ENCODE data around the gene RPS21.
A peak's percentile ranks its signal among the peaks of the same experiment; 100 is the strongest.

RPS21 gene

DNA sequence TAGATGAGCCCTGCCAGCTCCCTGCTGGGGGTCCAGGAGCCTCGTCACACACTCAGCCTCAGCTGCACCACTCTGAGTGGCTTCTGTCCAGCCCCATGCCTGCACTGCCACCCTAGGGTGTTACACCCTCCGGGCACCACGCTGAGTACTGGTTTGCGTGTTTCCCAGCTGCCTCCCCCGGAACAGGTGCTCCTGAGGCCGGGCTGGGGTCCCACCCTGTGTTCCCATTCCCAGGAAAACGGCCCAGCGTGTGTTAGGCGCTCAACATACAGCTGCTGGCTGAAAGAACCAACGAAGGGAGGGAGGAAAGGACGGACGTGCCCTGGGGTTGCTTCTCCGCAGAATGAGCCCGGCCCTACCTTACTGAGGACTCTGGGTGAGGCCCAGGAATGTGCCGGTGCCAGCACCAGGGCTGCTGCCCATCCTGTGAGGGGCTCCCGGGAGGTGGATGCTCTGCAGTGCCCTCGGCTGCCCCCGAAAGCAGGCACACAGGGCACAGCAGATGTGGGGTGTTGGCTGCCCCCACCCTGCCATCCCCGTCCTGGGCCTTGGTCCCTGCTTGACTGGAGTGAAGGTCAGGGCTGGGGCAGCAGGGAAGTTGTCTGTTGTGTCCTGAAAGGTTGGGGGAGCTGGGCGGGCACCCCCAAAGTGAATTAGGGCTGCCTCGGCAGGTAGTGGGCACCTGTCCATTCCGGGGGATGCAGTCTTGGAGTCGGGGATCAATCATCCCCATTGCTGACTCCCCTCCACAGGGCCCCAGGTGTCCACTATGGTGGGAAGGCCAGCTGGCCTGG is 36.1 kb upstream of the RPS21 start:
- Mint-ChIP-seq H3K27ac (no peak overlapping the region), H3K27me3 (no peaks in the 10 kb centered on the region), H3K36me3 (peaks cover 13% of the 10 kb centered on the region), H3K9me3 (peaks cover 5% of the 10 kb centered on the region), H3K4me3 (no peak overlapping the region), H3K4me1 (peaks cover 4% of the 10 kb centered on the region)
- ATAC-seq = no peak

DNA sequence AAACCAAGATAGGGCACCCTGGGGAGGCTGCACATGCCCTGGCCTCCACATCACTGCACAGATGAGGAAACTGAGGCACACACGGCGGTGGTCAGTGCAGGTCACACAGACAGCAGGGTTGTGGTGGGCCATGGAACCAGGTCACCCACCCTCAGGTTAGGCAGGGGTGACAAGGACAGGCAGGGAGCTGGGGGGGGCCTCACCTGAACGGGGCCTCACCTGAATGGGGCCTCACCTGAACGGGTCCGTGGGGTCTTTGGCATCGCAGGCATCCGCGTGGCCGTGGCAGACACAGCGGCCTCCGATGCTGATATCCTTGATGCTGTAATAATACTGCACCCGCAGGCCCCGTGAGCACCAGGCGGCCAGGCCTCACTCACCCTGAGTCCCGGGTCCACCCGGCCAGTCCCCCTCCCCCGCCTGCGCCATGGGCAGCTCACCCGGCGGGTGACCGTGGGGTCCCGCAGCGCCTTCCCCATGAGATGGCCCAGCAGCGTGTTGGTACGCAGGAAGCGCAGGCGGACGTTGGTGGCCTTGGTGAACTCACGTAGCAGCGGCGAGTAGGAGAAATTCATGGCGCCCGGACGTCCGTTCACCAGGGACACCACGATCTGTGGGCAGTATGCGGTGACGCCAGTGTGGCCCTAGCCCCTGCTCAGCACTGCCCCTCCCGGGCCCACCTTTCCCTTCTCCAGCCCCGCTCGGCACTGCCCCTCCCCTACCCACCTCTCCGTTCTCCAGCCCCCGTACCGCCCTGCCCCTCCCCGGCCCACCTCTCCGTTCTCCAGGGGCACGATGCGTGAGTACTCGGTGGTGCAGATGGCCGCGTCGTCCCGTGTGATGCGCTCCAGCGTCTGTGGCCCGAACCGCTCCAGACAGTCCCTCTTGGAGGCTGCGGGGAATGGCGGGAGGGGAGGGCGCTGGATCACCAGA is 35.2 kb upstream of the RPS21 start:
- no peaks in the 10 kb centered on the region for H3K27me3 Mint-ChIP-seq
- H3K27ac Mint-ChIP-seq = no peak overlapping the region
- H3K4me3 Mint-ChIP-seq = no peak overlapping the region
- peaks cover 4% of the 10 kb centered on the region for H3K4me1 Mint-ChIP-seq
- peaks cover 13% of the 10 kb centered on the region for H3K36me3 Mint-ChIP-seq
- no peak for ATAC-seq
- H3K9me3 Mint-ChIP-seq = peaks cover 5% of the 10 kb centered on the region

DNA sequence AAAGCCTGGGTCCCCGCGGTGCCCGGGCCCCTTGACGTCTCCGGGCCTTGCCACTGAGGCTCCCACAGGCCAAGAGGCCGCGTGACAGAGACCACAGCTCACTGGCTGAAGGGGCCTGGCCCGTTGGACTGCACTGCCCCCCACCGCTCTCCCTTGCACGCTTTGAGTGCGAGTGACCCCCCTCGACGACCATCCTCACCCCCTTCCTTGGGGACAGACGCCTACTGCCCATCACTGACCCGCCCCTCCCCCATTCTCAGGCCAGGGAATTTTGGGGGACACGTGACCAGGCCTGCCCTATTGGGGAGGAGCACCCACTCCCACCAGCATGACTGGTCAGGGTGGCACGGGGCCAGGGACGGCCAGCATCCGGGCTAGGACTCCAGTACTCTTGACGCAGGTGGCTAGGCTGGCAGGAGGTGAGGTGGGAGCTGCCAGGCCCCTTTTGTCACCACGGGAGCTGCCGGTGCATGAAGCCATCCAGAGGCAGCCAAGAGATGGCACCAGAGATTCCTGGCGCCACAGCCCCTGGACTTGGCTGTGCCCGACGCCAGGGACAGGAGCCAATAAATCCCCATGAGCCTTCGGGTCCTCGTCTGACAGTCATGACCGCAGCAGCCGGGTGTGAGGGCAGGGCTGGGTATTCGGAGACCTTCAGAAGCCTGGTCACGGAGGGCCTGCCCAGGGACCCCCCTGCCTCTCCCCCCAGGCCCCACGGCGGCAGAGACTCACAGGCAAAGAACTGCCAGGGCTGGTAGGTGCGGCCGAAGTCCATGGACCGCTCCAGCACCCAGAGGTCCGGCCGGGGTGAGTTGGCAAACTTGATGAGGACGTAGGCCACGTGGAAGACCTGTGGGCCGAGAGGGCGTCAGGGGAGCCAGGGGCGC is 34.3 kb upstream of the RPS21 start:
- Mint-ChIP-seq H3K36me3 (peaks cover 13% of the 10 kb centered on the region), H3K9me3 (peaks cover 5% of the 10 kb centered on the region), H3K27me3 (no peaks in the 10 kb centered on the region), H3K4me3 (no peak overlapping the region), H3K27ac (no peak overlapping the region), H3K4me1 (peaks cover 4% of the 10 kb centered on the region)
- ATAC-seq = no peak

DNA sequence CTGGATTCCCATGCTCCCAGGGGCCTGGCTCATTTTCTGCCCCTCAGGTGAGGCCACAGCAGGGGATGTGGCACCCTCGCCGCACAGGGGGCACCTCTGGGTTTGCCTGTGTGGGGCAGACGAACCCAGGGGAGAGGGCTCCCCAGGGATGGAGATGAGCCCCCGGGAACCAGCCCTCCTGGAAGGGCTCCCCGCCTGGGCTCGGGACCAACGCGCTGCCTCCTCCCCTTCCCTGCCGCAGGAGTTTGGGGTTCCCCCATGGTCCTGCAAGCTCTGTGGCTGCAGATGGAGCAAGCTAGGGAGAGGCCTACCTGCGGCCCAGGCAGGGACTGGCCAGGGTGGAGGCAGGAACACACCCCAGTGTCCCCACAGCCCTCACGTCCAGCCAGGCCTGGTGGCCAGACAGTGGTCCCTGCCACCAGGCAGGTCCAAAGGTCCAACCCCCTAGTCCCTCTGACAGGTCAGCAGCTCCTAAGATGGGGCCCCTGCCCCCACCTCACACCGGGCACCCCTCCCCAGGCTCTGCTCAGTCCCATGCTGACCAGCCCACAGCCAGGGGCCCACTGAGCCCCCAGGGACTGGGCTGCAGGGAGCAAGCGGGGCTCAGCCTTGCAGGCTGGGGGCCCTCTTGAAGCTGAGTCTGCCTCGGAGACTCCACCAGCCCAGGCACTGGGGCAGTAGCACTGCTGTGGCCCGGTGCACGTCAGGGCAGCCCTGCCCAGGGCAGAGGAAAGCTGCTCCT is 33.4 kb upstream of the RPS21 start:
- no peak for ATAC-seq
- peaks cover 11% of the 10 kb centered on the region for H3K36me3 Mint-ChIP-seq
- no peak overlapping the region for H3K27ac Mint-ChIP-seq
- peaks cover 4% of the 10 kb centered on the region for H3K9me3 Mint-ChIP-seq
- peaks cover 9% of the 10 kb centered on the region for H3K4me1 Mint-ChIP-seq
- H3K27me3 Mint-ChIP-seq = no peaks in the 10 kb centered on the region
- H3K4me3 Mint-ChIP-seq = no peak overlapping the region

DNA sequence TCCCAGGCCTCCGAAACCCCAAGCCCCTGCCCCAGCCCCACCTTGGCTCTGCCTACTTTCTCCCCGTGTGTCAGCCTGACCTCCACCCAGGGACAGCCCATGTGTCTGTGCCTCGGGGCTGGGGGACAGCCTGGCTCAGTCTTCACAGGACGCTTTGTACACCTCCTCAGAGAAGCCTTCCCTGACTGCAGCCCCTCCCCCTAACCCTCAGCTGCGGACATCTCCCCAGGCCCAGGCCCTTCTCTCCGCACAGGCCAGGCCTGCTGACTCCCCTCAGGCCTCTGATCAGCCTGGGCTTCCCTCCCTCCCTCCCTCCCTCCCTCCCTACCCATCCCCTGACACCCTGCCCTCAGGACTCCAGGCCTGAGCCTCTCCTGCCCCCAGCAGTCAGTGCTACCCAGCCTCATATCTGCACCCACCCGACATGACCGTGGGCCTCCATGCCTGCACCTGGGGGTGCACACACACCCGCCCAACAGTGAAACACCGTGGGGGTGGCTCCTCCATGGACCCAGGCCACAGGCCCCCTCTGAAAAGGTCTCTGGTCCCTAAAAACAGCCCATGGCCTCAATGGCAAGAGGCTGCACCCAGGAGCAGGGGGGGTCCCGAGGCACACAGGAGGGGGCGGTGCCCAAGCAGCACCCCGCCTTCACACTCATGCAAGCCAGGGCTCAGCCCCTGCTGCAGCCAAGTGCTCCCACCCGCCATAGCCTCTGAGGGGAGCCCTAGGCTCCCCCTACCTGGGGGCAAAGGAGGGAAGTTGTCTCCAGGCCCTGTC is 32.7 kb upstream of the RPS21 start:
- no peak overlapping the region for H3K4me3 Mint-ChIP-seq
- H3K9me3 Mint-ChIP-seq = no peaks in the 10 kb centered on the region

DNA sequence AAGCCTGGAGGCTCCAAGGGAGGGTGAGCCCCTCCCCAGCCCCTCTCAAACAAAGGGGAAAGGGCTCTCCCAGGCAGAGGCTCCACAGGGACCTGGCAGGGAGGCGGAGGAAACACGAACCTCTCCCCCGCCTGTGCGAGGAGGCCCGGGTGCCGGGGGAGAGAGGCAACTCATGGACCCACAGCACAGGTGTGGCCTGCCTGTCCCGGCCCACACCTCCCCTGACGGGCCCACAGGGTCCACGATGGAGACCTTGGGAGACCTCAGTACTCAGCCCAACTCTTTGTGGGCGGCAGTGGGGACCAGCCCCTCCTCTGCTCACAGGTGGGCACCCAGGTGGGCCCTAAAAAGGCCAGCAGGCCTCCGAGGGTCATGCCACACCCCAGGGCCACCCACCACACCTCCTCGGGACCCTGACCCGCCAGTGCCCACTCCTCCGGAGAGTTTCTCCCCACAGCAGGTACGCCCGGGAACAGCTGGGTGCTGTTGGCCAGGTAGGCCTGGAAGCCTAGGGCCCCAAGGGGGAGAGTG is 32.0 kb upstream of the RPS21 start:
- H3K9me3 Mint-ChIP-seq = no peaks in the 10 kb centered on the region
- no peaks in the 10 kb centered on the region for H3K36me3 Mint-ChIP-seq
- no peak for ATAC-seq
- no peaks in the 10 kb centered on the region for H3K27me3 Mint-ChIP-seq
- H3K4me1 Mint-ChIP-seq = peaks cover 10% of the 10 kb centered on the region
- no peak overlapping the region for H3K4me3 Mint-ChIP-seq
- H3K27ac Mint-ChIP-seq = no peak overlapping the region

More for the DNA sequence above, 32.7 kb upstream of the RPS21 start:
- no peak overlapping the region for H3K27ac Mint-ChIP-seq
- no peaks in the 10 kb centered on the region for H3K27me3 Mint-ChIP-seq
- H3K36me3 Mint-ChIP-seq = peaks cover 4% of the 10 kb centered on the region
- no peak for ATAC-seq
- peaks cover 10% of the 10 kb centered on the region for H3K4me1 Mint-ChIP-seq

DNA sequence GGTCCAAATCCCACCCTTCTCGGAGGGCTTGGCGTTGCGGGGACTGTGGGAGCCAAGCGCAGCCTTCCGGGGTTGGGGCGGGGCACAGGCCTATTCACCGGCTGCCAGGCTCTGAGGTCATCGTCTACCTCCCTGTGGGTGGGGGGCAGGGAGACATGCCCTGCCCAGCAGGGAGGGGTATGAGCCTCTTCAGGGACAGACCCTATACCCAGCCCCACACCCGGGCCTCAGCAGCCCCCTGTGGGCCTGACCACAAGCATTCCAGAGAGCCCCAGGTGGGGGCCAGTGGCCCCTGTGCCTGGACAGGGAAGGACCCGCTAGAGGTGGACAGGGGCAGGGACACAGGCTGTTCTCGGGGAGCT is 31.4 kb upstream of the RPS21 start:
- peaks cover 6% of the 10 kb centered on the region for H3K4me1 Mint-ChIP-seq
- H3K36me3 Mint-ChIP-seq = no peaks in the 10 kb centered on the region
- H3K4me3 Mint-ChIP-seq = no peak overlapping the region
- H3K27me3 Mint-ChIP-seq = no peaks in the 10 kb centered on the region
- no peaks in the 10 kb centered on the region for H3K9me3 Mint-ChIP-seq
- no peak for ATAC-seq
- H3K27ac Mint-ChIP-seq = peak overlapping the region; percentile 12

DNA sequence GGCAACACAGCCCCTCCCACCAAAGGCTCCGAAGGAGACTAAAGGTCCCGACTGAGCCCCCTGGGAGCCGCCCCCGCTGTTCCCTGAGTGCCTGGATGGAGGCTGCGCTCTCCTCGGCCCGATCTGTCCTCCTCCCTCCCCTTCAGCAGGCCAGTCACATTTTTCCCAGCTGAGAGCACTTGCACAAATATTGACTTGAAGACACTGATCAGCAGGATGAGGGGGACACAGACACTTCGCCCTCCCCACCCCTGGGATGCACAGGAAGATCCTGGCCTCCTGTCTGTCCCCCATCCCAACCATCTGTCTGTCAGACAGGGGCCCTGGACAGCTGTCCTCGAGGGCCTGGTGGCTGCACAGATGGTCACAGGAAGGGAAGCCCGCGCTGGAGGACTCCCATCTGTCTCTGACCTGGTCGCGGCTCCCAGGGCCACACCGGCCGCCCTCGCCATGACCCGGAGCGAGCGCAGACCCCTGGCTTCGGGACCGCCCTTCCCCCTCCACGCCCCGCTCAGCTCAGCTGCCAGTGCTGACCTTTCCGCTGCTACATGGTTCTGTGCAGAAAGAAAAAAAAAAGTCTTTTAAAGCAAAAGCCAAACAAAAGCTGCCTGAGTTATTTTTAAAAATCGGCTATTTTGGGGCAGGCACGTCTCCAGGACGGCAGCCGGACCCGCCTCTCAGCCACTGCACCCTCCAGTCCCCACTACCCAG is 30.9 kb upstream of the RPS21 start:
- no peak overlapping the region for H3K4me3 Mint-ChIP-seq
- H3K4me1 Mint-ChIP-seq = peaks cover 6% of the 10 kb centered on the region
- no peaks in the 10 kb centered on the region for H3K36me3 Mint-ChIP-seq
- H3K27ac Mint-ChIP-seq = peak overlapping the region; percentile 12
- no peaks in the 10 kb centered on the region for H3K9me3 Mint-ChIP-seq
- no peak for ATAC-seq
- H3K27me3 Mint-ChIP-seq = no peaks in the 10 kb centered on the region

DNA sequence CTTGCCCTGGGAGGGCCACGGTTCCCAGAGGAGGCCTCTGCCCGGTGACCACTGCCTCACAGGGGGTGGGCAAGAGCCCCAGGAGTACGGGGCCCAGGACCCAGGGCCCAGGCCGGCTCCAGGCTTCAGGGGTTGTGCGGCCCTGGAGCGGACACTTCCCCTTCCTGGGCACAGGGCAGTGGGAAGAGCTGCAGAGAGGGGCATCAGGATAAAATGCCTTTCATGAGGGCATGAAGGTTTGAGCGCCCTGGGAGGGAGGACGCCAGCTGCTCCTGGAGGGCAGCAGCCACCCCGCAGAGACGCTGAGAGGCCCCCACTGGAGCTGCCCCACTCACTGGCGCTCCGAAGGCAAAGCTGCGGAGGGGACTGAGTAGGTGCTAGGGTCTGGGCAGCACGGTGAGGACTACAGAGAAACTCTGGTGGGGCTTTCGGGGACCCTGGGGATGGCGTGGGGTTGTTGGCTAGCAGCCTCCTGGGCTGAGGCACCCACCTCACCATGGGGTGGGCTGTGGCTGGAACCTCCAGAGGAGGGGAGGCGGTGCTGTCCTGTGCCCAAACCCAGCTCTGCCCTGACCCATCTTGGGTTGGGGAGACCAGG is 30.2 kb upstream of the RPS21 start:
- peaks cover 6% of the 10 kb centered on the region for H3K4me1 Mint-ChIP-seq
- peak overlapping the region; percentile 12 for H3K27ac Mint-ChIP-seq
- no peaks in the 10 kb centered on the region for H3K36me3 Mint-ChIP-seq
- ATAC-seq = no peak
- no peaks in the 10 kb centered on the region for H3K27me3 Mint-ChIP-seq
- H3K4me3 Mint-ChIP-seq = no peak overlapping the region
- H3K9me3 Mint-ChIP-seq = no peaks in the 10 kb centered on the region

DNA sequence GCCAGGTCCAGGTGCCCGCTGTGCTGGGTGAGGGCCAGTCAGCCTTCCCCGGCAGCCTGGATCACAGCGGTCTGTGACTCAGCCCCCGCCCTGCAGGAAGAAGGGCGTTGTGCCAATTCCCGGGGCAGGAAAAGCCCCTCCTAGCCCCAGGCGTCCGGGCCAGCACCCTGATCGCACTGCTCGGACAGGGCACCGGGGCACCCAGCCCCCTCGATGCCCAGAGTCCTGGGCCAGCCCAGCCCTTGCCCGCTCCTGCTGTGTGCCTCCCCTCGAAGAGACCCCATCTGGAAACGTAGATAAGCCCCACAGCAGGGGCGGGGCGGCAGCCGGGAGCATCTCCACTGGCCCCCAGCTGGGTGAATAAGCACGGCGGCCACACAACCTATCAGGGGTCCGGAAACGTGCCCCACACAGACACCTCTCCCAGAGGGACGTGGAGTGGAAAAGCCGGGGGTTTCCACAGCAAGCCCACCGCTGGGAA is 29.7 kb upstream of the RPS21 start:
- peaks cover 6% of the 10 kb centered on the region for H3K4me1 Mint-ChIP-seq
- no peaks in the 10 kb centered on the region for H3K9me3 Mint-ChIP-seq
- no peak overlapping the region for H3K27ac Mint-ChIP-seq
- H3K27me3 Mint-ChIP-seq = no peaks in the 10 kb centered on the region
- ATAC-seq = no peak
- H3K4me3 Mint-ChIP-seq = no peak overlapping the region
- H3K36me3 Mint-ChIP-seq = no peaks in the 10 kb centered on the region

DNA sequence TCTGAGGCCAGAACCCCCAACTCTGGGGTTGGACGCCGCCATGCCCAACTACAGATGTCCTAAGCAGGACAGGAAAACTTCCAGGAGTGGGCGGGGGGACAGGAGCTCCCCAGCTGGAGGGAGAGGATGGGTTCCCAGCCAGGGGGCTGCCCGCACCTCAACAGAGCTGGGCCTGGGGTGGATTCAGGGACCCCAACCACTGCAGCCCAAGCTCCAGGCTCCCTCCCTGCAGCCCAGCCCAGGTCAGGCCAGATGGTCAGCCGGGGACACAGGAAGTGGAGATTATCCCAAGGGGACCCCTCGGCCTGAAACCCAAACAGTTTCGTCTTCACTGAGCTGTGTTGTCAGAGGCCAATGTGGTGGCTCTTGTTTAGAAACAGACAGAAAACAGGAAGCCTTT is 29.2 kb upstream of the RPS21 start:
- Mint-ChIP-seq H3K27ac (no peak overlapping the region), H3K27me3 (no peaks in the 10 kb centered on the region), H3K9me3 (no peaks in the 10 kb centered on the region), H3K4me1 (peaks cover 6% of the 10 kb centered on the region), H3K36me3 (no peaks in the 10 kb centered on the region), H3K4me3 (no peak overlapping the region)
- ATAC-seq = no peak

DNA sequence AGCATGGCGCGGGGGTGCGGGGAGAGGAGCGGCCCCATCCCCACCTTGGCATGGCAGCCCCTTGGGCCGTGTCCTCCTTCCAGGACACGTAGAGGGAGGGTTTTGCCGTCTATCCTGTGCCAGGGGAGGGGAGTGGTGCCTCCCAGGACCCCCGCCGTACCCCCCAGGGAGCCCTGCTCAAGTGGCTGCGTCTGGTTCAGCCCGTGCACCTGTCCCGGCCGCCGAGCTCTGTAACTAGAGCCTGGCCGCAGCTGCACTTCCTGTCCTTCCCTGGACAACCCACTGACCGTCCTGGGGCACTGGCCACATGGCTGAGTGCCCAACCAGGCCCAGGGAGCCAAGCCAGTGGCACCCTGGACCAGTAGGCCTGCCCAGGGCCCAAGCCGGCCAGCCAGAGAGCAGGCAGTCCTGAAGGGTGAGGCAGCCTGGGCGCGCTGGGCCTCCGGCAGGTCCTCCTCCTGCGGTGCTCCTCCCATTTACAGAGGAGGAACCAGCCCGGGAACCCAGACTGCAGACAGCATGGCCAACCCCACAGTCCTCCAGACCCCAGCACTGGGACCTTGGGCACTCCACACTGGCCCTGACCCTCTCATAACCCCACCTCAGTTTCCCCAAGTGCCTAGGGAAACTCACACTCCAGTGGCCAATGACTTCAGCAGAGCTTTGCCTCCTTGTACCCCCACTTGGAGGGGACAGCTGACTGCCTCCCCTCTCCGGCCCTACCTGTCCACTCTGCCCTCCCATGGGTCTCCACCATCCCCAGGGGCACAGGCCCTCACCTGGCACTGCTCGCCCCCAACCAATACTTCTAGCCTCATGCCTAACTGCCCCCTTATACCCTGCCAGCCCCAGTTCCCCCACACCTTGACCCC is 28.5 kb upstream of the RPS21 start:
- H3K4me3 Mint-ChIP-seq = no peak overlapping the region
- H3K36me3 Mint-ChIP-seq = no peaks in the 10 kb centered on the region
- no peak overlapping the region for H3K27ac Mint-ChIP-seq
- H3K4me1 Mint-ChIP-seq = peaks cover 6% of the 10 kb centered on the region
- H3K27me3 Mint-ChIP-seq = no peaks in the 10 kb centered on the region
- H3K9me3 Mint-ChIP-seq = no peaks in the 10 kb centered on the region
- ATAC-seq = no peak
